ENCODE measurements around the gene ITGB2.

GRCh38 chr21:44944596-44944995, 23.9 kb upstream of the ITGB2 start:
- TF ChIP-seq CTCF (conservative IDR thresholded peaks at IDR 0.05; ENCODE audit: low read depth, low read length) (no peak), EZH2 (IDR thresholded peaks at IDR 0.05; ENCODE audit: low read length, unreplicated experiment) (no peak)
